GM18502 (cell line): ENCODE measurements around the gene PRDM15.

Experiments used
- ATAC-seq: cut with Tn5 transposase; IDR thresholded peaks from one replicate; pipeline ENCODE4 v1.9.1; 2021; ENCODE audit warnings: mild to moderate bottlenecking; ENCODE audit not compliant: unreplicated experiment, poor library complexity

PRDM15 gene

DNA sequence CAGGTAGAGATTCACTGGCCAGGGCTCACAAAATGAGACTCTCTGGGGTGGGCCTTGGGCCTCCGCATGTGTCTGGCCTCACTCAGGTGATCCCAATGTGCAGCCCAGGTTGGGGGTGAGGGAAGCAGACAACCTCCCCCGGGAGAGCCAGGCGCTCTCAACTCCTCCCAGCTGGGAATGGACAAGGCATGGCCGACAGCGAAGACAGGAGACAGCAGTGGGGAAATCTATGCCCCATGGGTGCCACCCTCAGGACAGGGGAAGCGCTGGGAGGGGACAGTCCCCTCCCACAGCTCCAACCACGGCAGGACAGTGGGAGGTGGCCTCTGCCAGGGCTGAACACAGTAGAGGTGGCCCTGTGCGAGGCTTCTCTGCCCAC lies 47.7 kb downstream of the PRDM15 start:
- no peak for ATAC-seq

DNA sequence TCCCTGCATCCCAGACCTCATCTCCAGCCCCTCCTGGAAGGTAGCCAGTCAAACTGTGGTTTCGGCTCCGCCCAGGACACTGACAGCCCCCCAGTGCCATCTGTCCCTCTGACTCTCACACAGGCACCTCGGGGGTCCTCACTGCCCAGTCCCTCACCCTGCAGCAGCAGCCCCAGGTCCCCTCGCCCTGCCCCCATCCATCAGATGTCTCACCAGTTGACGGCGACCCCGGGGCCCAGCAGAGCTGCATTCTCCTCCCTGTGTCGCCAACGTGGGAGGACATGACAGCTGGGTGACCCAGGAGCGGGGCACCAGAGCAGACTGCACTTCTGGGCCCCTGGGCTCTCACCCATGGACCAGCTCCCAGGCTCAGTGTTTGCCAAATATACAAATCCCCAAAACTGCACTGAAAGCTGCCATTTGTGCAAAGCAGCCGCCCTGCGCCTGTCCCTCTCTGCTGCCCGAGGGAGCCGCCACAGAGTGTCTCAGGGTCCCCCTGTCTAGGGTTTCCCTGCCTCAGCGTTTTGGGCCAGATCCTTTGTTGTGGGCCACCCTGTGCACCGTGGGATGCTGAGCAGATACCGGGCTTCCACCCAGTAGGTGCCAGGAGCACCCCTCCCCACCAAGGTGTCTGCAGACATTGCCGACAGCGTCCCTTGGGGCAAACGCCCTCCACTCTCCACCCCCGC lies 48.2 kb downstream of the PRDM15 start:
- ATAC-seq = no peak

DNA sequence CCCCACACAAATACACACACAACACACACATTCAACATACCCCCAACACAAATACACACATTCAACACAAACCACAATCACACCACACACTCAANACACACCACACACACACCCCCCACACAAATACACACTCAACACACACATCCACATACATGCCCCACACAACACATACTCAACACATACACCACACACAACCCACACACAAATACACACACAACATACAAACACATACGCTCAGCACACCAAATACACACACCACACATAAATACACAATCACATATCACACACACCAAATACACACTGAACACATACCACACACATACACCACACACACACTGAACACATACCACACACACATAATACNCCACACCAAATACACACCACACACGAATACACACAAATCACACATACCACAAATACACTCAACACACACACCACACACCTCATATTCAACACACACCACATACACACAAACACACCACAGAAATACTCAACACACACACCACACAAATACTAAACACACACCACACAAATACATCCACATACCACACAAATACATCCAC lies 48.9 kb downstream of the PRDM15 start:
- no peak for ATAC-seq

DNA sequence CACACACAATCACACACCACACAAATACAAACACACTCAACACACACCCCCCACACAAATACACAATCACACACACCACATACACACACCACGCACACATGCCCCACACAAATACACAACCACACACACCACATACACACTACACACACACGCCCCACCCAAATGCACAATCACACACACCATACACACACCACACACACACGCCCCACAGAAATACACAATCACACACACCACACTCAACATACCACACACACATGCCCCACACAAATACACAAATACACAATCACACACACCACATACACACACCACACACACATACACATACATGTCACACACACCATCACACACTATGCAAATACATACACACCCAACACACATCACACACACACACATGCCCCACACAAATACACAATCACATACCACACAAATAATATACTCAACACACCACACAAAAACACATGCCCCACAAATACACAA lies 50.2 kb downstream of the PRDM15 start:
- no peak for ATAC-seq

DNA sequence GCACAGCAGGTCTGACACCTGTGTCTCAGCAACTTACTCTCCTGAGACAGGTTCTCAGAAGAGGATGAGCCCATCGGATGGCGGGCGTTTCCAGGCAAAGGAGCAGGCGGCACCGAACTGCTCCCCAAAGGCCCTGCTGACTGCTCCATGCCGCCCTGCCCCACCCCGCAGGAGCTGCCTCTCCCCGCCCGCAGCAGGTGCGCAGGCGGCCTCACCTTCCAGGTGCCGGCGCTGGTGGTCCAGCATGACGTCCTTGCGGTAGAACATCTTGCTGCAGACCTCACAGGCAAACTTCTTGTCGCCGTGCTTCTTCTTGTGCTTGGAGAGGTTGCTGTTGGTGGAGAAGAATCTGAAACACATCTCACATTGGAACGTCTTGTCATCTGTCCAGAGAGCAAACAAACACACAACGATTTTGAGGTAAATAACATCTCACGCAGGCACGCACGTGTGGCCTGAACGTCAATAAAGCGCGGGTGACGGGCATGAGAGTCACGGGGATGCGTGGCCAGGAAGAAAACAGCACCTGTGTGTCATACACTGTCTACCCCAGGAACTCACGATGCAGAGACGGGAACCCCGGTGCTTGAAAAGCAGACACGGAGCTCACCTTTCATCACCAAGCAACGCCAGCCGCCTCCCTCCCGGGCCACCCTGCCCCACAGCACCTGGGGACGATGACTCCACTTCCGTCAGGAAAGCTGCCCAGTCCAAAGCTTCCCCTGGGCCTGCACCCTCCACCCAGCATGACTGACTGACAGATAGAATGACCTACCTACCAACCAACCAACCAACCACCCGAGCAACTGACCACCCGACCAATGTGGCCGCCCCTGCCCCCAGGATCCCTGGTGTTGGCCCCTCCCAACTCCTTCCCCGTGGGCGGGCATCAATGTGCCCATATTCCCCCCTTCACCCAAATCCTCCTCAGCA lies 50.9 kb downstream of the PRDM15 start:
- ATAC-seq = no peak

DNA sequence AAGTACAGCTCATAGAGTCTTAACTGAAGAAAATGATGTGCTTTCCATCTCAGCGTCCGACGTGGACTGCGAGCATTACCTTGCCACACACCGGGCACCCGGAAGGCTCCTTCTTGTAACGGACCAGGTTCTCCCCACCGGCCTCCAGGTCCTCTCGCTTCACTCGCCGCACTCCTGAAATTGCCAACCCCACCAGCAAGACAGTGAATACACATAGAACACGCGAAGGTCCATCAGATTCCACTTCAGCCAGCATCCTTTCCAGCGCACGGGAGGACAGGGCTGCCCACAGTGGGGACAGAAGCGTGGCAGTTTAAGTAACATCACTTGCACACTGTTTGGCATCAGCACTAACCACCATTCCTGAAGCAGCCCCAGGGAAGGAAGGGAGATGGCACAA lies 53.3 kb downstream of the PRDM15 start:
- ATAC-seq = no peak

DNA sequence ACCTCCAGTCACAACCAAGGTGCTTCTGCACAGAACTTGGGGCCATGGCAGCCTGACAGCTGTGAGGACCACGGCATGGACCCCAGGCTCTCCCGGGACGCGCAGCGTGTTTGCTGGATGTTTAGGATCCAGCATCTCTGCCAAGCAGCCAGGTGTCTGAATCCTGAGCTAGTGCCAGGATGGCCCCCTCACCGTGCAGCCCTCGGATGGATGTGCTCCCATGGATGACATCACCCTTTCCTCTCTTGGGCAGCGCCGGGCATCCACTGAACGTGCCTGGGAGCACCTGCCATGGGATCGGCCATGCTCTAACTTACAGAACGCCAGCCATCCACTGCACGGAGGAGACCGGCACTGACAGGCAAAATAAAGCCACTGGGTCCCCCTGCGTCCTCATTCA lies 53.9 kb downstream of the PRDM15 start:
- no peak for ATAC-seq

DNA sequence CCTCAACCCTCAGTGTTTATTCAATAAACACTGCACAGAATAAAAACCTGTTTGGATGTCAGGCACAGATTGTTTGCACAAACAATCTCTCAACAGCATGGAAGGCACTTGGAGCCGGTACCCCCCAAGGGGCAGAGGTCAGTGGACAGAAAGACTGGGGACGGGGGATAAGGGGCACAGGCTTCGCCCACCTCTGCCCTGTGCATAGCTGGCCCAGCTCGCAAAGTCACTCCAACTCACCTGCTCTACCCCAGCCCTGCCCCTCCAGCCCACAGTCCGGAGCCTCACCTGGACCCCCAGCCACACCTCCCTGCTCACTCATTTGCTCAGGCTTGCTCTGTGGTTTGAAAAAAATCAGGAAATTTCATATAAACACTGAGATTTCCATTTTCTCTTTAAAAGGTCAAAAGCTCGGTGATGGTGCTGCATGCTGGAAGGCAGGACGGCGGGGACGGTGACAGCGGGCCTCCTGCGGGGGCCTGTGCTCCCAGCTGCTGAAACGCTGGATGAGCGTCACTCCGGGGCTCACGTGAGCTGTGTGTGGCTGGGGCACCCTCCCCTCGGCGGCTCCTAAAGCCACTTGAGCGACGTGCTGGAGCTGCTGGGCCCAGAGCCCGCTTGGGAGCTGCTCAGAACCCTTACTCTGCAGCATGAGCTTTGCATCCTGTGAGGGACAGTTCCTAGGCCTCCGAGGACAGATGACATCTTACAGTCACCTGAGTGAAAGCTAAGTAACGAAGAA lies 54.5 kb downstream of the PRDM15 start:
- ATAC-seq = no peak

DNA sequence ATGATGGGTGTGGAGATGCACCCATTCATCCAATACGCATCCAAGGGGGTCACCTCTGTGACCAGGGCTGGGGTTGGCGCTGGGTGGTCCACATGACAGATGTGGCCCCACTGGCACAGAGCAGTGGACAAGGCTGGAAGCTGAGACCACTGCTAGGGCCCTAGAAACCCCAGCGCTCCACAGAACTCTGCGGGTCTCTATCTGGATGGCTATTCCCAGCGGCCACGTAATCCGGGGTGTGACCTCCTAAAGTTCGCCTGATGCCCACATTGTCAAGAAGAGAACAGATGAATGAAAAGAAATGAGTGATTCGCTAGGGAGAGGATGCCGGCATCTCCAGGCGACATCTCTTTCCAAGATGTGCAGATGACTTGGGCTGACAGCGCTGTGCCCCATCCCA lies 55.2 kb downstream of the PRDM15 start:
- no peak for ATAC-seq

DNA sequence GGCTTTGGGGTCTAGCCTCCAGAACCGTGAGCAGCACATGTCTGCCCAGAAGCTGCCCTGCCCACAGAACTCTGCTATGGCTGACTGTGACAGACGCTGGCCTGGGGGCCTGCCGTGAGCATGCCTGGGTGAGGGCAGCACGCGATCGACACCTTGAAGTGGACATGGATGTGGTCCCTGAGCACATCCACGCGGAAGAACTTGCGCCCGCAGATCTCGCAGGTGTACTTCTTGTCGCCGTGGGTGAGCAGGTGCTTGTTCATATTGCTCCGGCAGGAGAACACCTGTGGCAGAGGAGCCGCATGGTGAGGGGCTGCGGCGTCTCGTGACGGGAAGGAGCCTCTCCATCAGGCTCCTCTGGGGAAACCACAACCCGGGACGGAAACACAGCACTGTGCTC lies 56.0 kb downstream of the PRDM15 start:
- no peak for ATAC-seq

DNA sequence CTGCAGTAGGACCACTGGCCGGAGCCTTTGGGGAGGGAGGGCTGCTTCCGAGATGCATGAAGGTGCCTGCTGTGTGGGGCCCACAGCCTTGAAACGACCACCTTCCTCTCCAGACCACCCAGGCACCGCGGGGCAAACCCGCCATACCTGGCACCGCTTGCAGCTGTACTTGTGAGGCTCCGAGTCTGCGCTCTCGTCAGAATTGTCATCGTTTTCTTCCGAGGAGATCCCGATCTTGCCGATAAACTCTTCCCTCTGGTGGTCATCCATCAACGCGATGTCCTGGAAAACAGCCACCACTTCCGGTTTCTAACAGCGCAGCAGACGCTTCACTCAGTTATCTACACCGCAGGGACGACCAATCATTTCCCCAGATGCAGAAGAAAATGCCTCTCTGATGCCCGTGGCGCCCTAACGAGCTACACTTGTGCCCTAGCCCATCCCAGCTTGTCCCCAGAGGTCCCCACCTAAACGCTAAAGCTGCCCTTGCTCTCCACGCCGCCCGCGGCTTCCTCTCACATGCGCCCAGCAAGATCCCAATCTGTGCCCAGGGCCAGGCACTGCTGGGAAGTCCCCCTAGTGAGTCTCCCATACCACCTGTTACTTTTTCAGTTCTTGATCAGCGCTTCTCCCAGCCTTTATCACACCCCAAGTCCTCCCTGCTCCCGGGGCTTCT lies 57.2 kb downstream of the PRDM15 start:
- ATAC-seq = no peak

DNA sequence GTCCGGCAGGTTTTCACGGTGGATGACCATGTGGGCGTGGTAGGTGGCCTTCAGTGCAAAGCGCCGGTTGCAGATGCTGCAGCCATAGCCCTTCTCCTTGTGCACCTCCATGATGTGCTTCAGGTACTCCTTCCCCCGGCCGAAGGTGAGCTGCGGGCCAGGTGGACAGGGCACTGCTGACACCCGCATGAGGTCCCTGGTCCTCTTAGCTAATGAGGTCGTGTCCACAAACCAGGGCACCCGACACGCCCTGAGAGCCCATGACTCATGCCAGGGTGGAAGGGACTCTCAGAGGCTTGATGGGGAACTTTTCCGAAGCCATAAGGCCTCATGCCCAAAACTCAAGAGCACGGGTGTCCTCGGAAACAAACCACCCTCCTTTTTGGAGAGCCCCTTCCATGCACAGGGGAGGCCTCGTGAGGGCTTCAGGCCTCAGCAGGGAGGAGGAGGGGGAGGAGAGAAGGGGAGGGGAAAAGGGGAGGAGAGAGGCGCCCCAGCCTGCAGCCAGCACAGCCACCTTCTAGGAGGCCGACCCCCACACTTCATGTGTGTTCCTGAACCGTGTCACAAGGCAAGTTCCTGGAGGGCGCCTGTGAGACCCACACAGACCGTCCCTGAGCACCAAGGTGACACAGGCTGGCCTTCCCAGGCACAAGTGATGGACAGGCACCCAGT lies 57.9 kb downstream of the PRDM15 start:
- ATAC-seq = no peak

DNA sequence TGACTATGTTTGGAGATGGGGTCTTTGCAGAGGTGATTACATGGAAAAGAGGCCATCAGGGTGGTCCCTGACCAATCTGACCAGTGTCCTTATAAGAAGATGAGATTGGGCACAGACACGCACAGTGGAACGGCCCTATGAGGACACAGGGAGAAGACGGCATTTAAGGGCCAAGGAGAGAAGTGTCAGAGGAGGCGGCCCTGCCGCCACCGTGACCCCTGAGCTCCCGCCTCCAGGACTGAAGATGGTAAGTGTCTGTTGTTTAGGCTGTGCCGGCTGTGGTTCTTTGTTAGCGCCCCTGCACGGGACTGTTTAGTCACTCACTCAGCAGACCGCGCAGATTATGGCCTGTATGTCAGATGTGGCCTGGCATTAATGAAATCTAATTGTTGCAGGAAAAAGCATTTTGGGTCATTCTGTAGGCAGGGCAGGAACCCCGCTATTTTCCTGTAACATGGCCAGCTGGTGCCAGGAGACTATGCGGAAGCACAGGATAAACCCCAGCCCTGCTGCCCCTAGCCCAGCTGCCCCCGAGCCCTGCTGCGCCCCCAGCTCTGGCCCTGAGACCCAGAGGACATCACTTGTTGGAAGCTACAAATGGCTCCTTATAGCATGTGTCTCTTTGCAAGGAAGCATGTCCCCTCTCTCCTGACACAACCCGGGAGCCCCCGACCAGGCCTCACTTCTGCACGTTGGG lies 58.6 kb downstream of the PRDM15 start:
- ATAC-seq = no peak

DNA sequence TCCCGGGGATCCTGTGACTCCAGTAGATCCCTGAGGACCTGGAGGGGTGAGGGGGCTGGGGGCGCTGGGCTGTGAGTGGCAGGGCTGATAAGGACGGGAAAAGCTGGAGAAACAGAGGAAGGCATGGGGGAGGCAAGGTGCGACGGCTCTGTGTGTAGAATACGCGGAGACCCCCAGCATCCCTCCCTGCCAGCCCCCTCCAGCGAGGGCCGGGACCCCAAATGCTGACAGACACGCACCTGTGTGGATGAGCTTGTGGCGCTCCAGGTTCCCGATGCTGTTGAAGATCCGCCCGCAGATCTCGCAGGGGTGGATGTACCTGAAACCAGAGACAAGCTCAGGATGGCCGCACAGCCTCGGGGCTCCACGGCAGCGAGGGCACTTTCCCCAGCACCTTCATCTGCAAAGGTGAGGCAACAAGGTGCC lies 59.3 kb downstream of the PRDM15 start:
- no peak for ATAC-seq

DNA sequence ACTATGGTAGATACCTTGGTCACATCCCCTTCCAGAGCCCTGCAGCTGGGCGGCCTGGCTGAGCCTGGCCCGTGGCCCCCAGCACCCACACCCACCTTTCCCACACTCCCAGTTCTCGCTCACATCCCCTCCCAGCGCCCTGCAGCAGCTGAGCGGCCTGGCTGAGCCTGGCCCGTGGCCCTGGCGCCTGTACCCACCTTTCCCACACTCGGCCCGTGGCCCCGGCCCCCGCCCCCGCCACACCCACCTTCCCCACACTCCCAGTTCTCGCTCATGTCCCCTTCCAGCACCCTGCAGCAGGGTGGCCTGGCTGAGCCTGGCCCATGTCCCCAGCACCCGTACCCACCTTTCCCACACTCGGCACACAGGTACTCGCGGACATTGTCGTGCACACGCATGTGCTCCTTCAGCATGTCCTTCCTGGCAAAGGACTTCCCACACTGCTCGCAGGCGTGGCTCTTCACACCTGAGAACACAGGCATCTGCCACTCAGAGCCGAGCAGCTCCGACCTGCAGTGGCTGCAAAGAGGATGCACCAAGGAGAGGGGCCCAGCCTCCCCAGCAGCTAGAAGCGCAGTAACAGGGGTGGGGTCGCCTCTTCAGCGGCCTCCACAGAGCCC lies 59.8 kb downstream of the PRDM15 start:
- ATAC-seq = no peak

DNA sequence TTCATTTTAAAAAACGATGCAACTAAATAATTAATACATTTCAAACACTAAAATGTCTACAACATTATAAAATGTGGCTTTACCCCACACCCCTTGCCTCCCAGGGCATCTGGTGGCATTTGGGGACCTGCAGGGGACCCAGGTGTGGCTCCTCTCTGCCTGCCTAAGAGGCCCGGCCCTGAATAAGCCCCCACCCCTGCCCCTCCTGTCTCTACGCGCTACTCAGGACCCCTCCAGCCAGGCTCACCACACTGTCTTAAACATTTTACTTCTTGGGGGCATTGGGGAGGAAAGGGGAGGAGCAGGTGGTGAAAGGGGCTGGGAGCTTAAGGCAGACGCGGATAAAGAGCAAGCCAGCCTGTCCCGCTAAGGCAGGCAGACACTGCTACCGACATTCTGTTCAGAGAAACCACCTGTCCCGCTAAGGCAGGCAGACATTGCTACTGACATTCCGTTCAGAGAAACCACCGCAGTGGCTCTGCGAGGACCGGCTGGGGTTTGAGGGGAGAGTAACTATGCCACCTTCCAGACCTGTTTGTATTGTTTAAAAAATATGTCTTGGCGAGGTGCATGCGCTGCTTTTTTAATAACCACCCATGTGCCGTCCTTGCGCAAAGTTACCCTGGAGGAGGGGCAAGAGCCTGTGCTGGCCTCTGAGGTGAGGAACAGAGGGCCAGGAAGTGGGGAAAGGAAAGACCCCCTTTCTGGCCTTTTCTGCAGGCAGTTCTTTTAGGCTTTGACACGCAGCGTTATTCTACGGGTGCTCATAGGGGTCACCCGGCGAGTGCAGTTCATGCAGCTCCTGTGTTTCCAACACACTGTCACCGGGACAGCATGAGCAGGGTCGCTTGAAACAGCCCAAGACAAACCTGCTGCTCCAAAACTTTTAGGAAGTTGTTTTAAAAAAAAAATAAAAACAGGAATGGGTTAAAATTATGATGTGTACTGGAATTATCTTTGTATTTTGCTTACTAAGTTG lies 61.0 kb downstream of the PRDM15 start:
- ATAC-seq = no peak

DNA sequence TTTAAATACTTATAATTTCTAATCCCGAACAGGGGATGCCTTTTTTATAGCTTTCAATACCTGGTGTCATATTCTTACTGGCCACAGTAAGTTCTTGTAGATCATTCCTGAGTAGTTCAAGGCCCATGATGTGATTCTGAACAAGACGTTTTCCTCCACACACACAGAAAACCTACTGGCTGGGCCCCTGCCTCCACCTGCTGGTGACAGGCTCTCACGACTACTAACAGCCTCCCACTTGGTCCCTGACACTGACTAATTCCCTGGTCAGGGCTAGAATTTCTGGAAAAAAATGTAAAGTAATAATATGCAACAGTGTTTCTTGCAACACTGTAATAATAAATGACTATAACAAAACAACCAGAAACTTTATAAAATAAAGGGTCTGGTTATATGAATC lies 61.9 kb downstream of the PRDM15 start:
- peak; percentile 74 for ATAC-seq
